COLO829 (cell line): ENCODE measurements around the gene SERAC1.
"Not testable (repeated sequence)": the region's sequence is repeated elsewhere in the genome, so short reads cannot be mapped to it uniquely, and the experiment has no call there.

Source experiments
- DNase-seq: peaks from one replicate; pipeline ENCODE4 v3.0.0; 2012; ENCODE audit warnings: low spot score

The SERAC1 gene

DNA sequence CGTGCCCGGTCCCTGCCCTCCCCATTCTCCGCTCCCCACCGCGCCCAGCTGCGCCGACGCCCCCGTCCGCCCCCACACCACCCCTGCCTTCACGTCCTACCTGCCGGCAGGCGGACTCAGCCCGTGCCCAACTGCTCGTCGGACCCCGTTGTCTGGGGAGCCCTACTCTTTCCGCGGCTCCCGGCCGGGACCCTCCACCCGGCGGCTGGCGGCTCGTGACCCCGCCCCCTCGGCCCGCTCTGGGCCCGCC is at the start of gene SERAC1:
Gene SERAC1 (minus strand): TSS at position 223 of the 250 bp plus-strand sequence. CDS start 9,899 bp downstream, outside the sequence.
- no peak for DNase-seq

DNA sequence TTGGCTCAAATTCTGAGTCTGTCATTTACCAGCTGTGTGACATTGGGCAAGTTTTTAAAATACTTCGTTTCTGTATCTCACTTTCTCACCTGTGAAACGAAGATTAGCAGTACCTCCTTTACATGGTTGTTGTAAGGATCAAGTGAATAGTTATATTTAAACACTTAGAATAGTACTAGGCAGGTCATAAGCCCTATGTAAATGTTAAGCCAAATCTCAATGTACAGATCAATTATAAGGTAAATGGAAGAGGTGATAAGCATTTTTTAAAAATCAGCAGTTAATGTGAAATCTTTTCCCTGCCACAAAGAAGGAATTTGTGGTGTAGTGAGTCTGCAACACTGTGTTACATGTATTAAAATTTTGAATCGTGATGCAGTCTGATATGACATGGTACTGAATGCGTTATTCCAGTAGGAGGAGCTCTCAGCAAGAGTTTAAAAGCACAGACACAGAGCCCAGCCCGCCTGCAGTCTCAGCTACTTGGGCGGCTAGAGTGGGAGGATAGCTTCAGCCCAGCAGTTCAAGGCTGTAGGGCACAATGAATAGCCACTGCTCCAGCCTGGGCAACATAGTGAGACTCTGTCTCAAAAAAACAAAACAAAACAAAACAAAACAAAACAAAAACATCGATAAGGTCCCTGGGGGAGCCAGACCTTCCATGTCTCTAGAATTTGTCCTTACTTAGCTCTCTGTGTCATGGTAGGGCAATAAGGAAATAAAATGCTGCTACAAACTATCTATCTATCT is 46.0 kb upstream of the SERAC1 start:
- DNase-seq: no peak

GRCh38 chr6:158211273-158212055 is 43.4 kb upstream of the SERAC1 start:
- no peak for DNase-seq

DNA sequence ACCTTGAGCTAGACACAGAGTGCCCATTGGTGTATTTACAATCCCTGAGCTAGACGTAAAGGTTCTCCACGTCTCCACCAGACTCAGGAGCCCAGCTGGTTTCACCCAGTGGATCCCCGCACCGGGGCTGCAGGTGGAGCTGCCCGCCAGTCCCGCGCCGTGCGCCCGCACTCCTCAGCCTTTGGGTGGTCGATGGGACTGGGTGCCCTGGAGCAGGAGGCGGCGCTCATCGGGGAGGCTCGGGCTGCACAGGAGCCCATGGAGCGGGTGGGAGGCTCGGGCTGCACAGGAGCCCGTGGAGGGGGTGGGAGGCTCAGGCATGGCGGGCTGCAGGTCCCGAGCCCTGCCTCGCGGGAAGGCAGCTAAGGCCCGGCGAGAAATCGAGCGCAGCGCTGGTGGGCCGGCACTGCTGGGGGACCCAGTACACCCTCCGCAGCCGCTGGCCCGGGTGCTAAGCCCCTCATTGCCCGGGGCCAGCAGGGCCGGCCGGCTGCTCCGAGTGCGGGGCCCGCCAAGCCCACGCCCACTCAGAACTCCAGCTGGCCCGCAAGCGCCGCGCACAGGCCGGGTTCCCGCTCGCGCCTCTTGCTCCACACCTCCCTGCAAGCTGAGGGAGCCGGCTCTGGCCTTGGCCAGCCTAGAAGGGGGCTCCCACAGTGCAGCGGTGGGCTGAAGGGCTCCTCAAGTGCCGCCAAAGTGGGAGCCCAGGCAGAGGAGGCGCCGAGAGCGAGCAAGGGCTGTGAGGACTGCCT is 41.7 kb upstream of the SERAC1 start:
- not testable (repeated sequence) for DNase-seq

GRCh38 chr6:158208226-158209030 is 40.4 kb upstream of the SERAC1 start:
- not testable (repeated sequence) for DNase-seq

DNA sequence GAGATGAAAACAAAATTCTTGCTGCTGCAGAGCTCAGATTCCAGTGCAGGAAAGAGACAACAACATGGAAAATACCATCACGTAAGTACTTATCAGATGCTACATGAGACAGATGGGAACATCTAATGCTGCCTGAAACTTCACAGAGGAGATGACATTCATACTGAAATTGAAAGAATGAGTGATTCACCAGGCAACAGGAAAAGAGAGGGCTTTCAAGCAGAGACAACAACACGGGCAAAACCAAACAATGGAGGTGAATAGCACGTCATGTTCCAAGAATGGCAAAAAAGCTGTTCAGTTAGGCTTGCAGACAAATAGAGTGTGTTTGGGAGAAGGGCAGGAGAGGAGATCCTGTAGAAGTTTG is 39.3 kb upstream of the SERAC1 start:
- DNase-seq: no peak

DNA sequence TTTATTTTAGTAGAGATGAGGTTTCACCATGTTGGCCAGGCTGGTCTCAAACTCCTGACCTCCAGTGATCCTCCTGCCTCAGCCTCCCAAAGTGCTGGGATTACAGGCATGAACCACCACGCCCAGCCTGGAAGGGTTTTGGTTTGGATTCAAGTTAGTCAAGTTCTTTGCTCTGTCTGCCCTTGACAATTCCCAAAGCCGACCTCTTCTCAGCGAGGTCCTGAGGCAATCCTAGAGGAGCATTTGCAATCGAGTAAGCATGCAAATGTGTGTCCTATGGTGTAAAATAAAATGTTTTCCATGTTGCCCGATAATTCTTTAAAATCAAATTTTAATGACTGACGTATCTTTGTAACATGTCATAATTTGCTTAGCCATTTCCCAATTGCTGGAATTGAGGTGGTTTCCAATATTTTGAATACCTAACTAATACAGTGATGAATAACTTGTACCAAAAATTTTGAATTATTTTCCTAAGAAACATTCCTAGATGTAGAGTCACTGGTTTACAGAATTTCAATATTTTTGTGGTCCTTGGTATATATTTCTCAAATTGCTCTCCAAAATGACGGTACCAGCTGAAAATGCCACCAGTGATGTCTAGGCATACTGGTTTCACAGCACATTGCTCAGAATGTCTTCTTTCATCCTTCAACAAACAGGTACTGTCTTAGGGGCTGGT is 38.8 kb upstream of the SERAC1 start:
- DNase-seq: no peak

- no peak for DNase-seq
These were observed 37.3 kb upstream of the SERAC1 start for GRCh38 chr6:158205169-158205944.

- no peak for DNase-seq
These were observed 30.4 kb upstream of the SERAC1 start for GRCh38 chr6:158198461-158198860.

DNA sequence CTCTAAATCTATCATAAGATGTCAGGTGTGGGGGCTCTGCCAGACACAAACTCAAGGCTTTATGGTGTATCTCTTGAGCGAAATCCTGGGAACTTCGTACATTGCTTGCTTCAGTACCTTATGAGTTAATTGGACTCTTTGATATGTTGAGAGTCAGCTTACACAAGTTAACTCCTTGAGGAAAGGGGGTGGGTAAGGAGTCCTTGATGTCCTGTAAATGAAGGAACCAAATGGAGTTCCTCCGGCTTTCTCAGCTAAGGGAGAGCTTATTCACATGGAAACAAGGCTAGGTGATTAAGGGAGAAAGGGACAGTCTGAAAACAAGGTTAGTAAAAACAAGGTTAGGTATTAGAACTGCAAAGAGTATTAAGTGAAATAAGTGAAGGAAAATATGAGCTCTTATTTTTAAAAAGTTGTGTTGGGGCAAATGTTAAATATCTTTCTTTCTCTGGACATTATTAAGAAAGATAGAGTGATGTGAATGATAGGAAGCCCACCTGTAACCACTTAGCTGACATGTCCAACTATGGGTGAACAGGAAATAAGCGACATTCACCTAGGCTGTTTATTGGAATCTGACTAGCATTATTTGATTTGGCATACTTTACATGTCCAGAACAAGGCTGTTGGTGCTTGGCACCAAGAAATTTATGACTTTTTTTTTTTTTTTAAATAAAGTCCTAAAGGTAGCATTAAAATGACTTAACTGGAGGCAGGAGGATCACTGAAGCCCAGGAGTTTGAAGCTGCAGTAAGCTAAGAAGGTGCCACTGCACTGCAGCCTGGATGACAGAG is 26.6 kb upstream of the SERAC1 start:
- DNase-seq: no peak

- DNase-seq: no peak
These were observed 23.7 kb upstream of the SERAC1 start for GRCh38 chr6:158191761-158192160.

- no peak for DNase-seq
These were observed 23.0 kb upstream of the SERAC1 start for GRCh38 chr6:158191032-158191431.

DNA sequence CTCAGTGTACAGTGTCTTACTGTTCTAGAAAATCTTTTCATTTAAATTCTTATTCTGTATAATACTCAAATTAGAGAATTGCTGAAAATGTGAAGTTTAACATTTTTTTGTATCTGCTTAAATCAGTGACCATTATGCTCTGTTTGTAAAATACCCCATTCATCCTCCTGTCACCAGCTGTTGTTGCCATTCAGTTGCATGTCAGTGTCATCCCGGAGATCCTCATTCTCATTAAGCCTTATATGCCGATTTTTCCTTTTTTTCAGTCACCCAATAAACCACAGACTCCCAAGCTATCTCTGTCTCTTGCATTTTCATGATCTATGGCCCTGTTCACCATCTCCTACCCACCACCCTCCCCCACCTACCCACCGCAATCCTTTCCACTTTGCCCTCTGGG is 20.5 kb upstream of the SERAC1 start:
- DNase-seq: no peak

GRCh38 chr6:158185729-158186456 is 17.8 kb upstream of the SERAC1 start:
- DNase-seq: no peak

DNA sequence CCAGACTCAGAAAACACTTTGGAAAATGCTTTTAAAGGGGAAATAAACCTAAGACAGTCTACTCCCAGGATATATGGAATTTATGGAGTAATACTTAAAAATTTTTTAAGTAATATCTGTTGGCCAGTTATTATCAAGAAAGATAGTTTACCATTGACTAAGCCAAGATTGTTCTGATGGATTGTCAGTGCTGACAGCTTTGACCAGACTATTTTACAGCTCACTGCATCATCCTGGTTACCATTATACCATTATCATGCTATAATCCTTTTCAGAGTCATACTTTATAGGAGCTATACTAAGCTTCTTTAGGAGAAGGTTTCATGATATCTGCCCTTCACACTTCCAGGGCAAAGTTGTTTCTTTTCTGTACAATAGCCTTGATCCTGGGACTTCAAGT is 16.5 kb upstream of the SERAC1 start:
- no peak for DNase-seq

- not testable (repeated sequence) for DNase-seq
These were observed 15.3 kb upstream of the SERAC1 start for GRCh38 chr6:158183174-158183972.

- not testable (repeated sequence) for DNase-seq
These were observed 9.7 kb upstream of the SERAC1 start for GRCh38 chr6:158177712-158178111.

- no peak for DNase-seq
These were observed 7.0 kb upstream of the SERAC1 start for GRCh38 chr6:158175111-158175510.
